GM18858 (cell line): ENCODE results near the gene TNFRSF9.
"Not testable (repeated sequence)": the region's sequence is repeated elsewhere in the genome, so short reads cannot be mapped to it uniquely, and the experiment has no call there.

Experiments
- ATAC-seq: cut with Tn5 transposase; IDR thresholded peaks from one replicate; pipeline ENCODE4 v1.9.1; 2021; ENCODE audit not compliant: unreplicated experiment

The TNFRSF9 gene

GRCh38 chr1:7940745-7941436 lies at the start of gene TNFRSF9:
TNFRSF9 (minus strand) TSS chr1:7940839; CDS start chr1:7939994, 845 bp downstream.
- ATAC-seq: no peak

- ATAC-seq: no peak
Measured at GRCh38 chr1:7989762-7990428, 49.3 kb upstream of the TNFRSF9 start.

GRCh38 chr1:7988576-7988975 lies 47.9 kb upstream of the TNFRSF9 start:
- no peak for ATAC-seq

- ATAC-seq: no peak
Measured at GRCh38 chr1:7987528-7987927, 46.9 kb upstream of the TNFRSF9 start.

GRCh38 chr1:7985851-7986612 lies 45.4 kb upstream of the TNFRSF9 start:
- ATAC-seq: no peak

GRCh38 chr1:7984811-7985210 lies 44.2 kb upstream of the TNFRSF9 start:
- ATAC-seq: no peak

- no peak for ATAC-seq
Measured at GRCh38 chr1:7983086-7983778, 42.6 kb upstream of the TNFRSF9 start.

- no peak for ATAC-seq
Measured at GRCh38 chr1:7980984-7981383, 40.3 kb upstream of the TNFRSF9 start.

- ATAC-seq: no peak
Measured at GRCh38 chr1:7975212-7975865, 34.7 kb upstream of the TNFRSF9 start.

GRCh38 chr1:7973086-7973485 lies 32.4 kb upstream of the TNFRSF9 start:
- ATAC-seq: no peak

GRCh38 chr1:7972285-7972684 lies 31.6 kb upstream of the TNFRSF9 start:
- no peak for ATAC-seq

- no peak for ATAC-seq
Measured at GRCh38 chr1:7971024-7971423, 30.4 kb upstream of the TNFRSF9 start.

- ATAC-seq: no peak
Measured at GRCh38 chr1:7970246-7970645, 29.6 kb upstream of the TNFRSF9 start.

- no peak for ATAC-seq
Measured at GRCh38 chr1:7967651-7968050, 27.0 kb upstream of the TNFRSF9 start.

- ATAC-seq: no peak
Measured at GRCh38 chr1:7967196-7967595, 26.6 kb upstream of the TNFRSF9 start.

GRCh38 chr1:7964476-7964875 lies 23.8 kb upstream of the TNFRSF9 start:
- no peak for ATAC-seq

- not testable (repeated sequence) for ATAC-seq
Measured at GRCh38 chr1:7963841-7964240, 23.2 kb upstream of the TNFRSF9 start.

- ATAC-seq: not testable (repeated sequence)
Measured at GRCh38 chr1:7963378-7963730, 22.7 kb upstream of the TNFRSF9 start.

GRCh38 chr1:7962636-7963377 lies 22.2 kb upstream of the TNFRSF9 start:
- ATAC-seq: no peak

- peak; percentile 23 for ATAC-seq
Measured at GRCh38 chr1:7962014-7962335, 21.3 kb upstream of the TNFRSF9 start.
